MG63 (cell line): ENCODE results near the gene CHN1. TPM values are rescaled to one million over a fixed set of nuclear protein-coding genes. Genes with fewer than 3 reads are reported as not detected.

Experiments
- DNase-seq: peaks from one replicate; pipeline ENCODE4 v3.0.0-alpha.2; 2020
- H3K27me3 ChIP-seq: fragments of 250-450 bp; sonication (Bioruptor Pico); 2 replicates; pipeline ENCODE4 v1.5.1; 2020; ENCODE audit warnings: mild to moderate bottlenecking, moderate library complexity
- H3K36me3 ChIP-seq: fragments of 250-450 bp; sonication (Bioruptor Pico); 2 replicates; pipeline ENCODE4 v1.5.1; 2020; ENCODE audit warnings: mild to moderate bottlenecking, moderate library complexity
- H3K4me3 ChIP-seq: fragments of 250-450 bp; sonication (Bioruptor Pico); 2 replicates; pipeline ENCODE4 v1.5.1; 2020; ENCODE audit warnings: mild to moderate bottlenecking, moderate library complexity
- H3K9me3 ChIP-seq: fragments of 250-450 bp; sonication (Bioruptor Pico); 2 replicates; pipeline ENCODE4 v1.5.1; 2020; ENCODE audit warnings: mild to moderate bottlenecking, moderate library complexity
- total RNA-seq: library from RNA; depleted of rRNA; stranded (reverse); fragments of >200 nt; shearing (Covaris generic); gene quantifications from 2 replicates; pipeline ENCODE4 v1.2.3, GENCODE V29; 2014; ENCODE audit warnings: low replicate concordance

CHN1 gene
- total RNA-seq, 1 experiment from 2014 or later, result 6.4 TPM

- Histone ChIP-seq H3K27me3 (no peaks in the 10 kb centered on the region), H3K4me3 (no peak overlapping the region), H3K9me3 (no peaks in the 10 kb centered on the region), H3K36me3 (no peaks in the 10 kb centered on the region)
- DNase-seq, result no peak
Measured at GRCh38 chr2:174839662-174840061, 165.5 kb downstream of the CHN1 start.

DNA sequence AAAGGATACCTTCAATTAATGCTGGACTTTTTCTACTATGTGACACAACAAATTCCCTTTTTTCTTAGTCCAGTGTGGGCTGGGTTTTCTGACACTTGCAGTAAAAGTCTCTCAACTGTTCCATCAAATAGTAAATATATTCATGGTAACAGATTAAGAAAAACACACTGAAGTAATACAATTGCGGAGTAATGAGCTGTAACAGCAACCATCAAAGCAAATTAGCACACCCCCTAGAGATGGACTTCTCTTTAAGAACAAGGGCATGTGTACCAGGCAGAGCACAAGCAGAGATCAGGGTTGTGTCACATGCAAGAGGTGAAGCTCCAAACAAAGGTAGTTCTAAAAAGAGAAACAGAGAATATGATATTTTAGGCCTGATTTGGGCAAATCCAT lies 168.2 kb downstream of the CHN1 start:
- Histone ChIP-seq H3K4me3 (no peak overlapping the region), H3K36me3 (no peaks in the 10 kb centered on the region), H3K27me3 (no peaks in the 10 kb centered on the region), H3K9me3 (no peaks in the 10 kb centered on the region)
- no peak for DNase-seq

GRCh38 chr2:174836377-174836994 lies 168.7 kb downstream of the CHN1 start:
- no peaks in the 10 kb centered on the region for H3K36me3 ChIP-seq
- no peaks in the 10 kb centered on the region for H3K27me3 ChIP-seq
- no peak overlapping the region for H3K4me3 ChIP-seq
- DNase-seq, result peak; percentile 68
- H3K9me3 ChIP-seq, result no peaks in the 10 kb centered on the region

- H3K4me3 ChIP-seq, result no peak overlapping the region
- DNase-seq, result no peak
- H3K27me3 ChIP-seq, result no peaks in the 10 kb centered on the region
- H3K36me3 ChIP-seq, result no peaks in the 10 kb centered on the region
- H3K9me3 ChIP-seq, result no peaks in the 10 kb centered on the region
Measured at GRCh38 chr2:174835797-174836255, 169.4 kb downstream of the CHN1 start.

DNA sequence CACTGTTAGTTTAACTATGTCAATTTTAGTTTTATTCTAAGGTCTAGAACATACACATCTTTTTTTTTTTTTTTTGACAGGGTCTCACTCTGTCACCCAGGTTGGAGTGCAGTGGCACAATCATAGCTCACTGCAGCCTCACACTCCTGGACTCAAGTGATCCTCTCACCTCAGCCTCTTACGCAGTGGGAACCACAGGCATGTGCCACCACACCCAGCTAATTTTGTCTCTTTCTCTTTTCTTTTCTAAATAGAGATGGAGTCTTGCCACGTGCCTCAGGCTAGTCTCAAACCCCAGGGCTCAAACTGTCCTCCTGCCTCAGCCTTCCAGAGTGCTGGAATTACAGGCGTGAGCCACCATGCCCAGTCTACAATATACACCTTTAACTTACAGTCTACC lies 171.4 kb downstream of the CHN1 start:
- Histone ChIP-seq H3K36me3 (no peaks in the 10 kb centered on the region), H3K9me3 (no peaks in the 10 kb centered on the region), H3K27me3 (no peaks in the 10 kb centered on the region), H3K4me3 (no peak overlapping the region)
- no peak for DNase-seq

GRCh38 chr2:174830561-174830960 lies 174.6 kb downstream of the CHN1 start:
- H3K27me3 ChIP-seq, result no peaks in the 10 kb centered on the region
- no peaks in the 10 kb centered on the region for H3K9me3 ChIP-seq
- H3K4me3 ChIP-seq, result no peak overlapping the region
- DNase-seq, result no peak
- H3K36me3 ChIP-seq, result no peaks in the 10 kb centered on the region

- H3K9me3 ChIP-seq, result no peaks in the 10 kb centered on the region
- H3K4me3 ChIP-seq, result no peak overlapping the region
- no peaks in the 10 kb centered on the region for H3K36me3 ChIP-seq
- no peaks in the 10 kb centered on the region for H3K27me3 ChIP-seq
- no peak for DNase-seq
Measured at GRCh38 chr2:174829550-174829949, 175.6 kb downstream of the CHN1 start.

GRCh38 chr2:174827371-174828369 lies 177.5 kb downstream of the CHN1 start:
- H3K27me3 ChIP-seq, result no peaks in the 10 kb centered on the region
- H3K4me3 ChIP-seq, result no peak overlapping the region
- DNase-seq, result no peak
- no peaks in the 10 kb centered on the region for H3K36me3 ChIP-seq
- no peaks in the 10 kb centered on the region for H3K9me3 ChIP-seq

GRCh38 chr2:174826051-174826450 lies 179.1 kb downstream of the CHN1 start:
- no peak for DNase-seq
- Histone ChIP-seq H3K9me3 (no peaks in the 10 kb centered on the region), H3K36me3 (no peaks in the 10 kb centered on the region), H3K27me3 (no peaks in the 10 kb centered on the region), H3K4me3 (no peak overlapping the region)

- Histone ChIP-seq H3K27me3 (no peaks in the 10 kb centered on the region), H3K36me3 (no peaks in the 10 kb centered on the region), H3K4me3 (no peak overlapping the region), H3K9me3 (no peaks in the 10 kb centered on the region)
- no peak for DNase-seq
Measured at GRCh38 chr2:174824068-174824467, 181.1 kb downstream of the CHN1 start.

- no peak overlapping the region for H3K4me3 ChIP-seq
Measured at GRCh38 chr2:174821628-174822027, 183.6 kb downstream of the CHN1 start.

GRCh38 chr2:174820361-174820760 lies 184.8 kb downstream of the CHN1 start:
- Histone ChIP-seq H3K27me3 (no peaks in the 10 kb centered on the region), H3K9me3 (no peaks in the 10 kb centered on the region), H3K36me3 (no peaks in the 10 kb centered on the region), H3K4me3 (no peak overlapping the region)
- no peak for DNase-seq

More at GRCh38 chr2:174821628-174822027, 183.6 kb downstream of the CHN1 start:
- no peaks in the 10 kb centered on the region for H3K27me3 ChIP-seq
- H3K36me3 ChIP-seq, result no peaks in the 10 kb centered on the region
- no peak for DNase-seq
- H3K9me3 ChIP-seq, result no peaks in the 10 kb centered on the region

DNA sequence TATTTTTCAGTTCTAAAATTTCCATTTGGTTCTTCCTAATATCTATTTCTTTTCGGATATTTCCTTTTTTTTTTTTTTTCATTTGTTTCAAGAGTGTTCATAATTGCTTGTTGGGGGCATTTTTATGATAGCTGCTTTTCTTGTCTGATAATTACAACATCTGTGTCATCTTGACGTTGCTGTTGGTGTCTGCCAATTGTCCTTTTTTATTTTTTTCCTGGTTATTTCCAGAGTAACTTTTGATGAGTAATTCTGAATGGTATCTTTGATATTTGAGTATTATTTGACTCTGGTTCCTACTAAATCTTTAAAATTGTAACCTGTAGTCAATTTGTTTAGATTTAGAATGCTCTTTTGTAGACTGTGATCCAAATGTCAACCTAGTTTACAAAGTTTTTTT lies 189.7 kb downstream of the CHN1 start:
- Histone ChIP-seq H3K9me3 (no peaks in the 10 kb centered on the region), H3K4me3 (no peak overlapping the region), H3K36me3 (no peaks in the 10 kb centered on the region), H3K27me3 (no peaks in the 10 kb centered on the region)
- DNase-seq, result no peak

DNA sequence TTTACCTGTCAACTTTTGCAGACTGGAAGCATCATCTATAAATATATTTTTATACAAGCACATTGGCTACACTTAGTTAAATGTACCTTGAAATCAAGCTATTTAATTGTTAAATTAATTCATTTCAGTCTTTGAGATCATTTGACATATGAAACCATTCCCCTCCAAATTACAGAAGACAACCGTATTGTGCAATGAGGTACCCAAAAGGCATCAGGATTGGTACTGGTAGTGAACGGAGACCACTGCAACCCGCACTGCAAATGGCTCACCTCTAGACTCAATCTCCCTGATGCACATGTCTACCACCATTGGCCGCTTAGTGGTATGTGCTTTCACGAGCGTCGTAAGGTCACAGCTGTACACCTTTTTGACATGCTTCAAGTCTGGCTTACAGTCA lies 193.1 kb downstream of the CHN1 start:
- Histone ChIP-seq H3K9me3 (no peaks in the 10 kb centered on the region), H3K27me3 (no peaks in the 10 kb centered on the region), H3K36me3 (no peaks in the 10 kb centered on the region), H3K4me3 (no peak overlapping the region)
- no peak for DNase-seq

DNA sequence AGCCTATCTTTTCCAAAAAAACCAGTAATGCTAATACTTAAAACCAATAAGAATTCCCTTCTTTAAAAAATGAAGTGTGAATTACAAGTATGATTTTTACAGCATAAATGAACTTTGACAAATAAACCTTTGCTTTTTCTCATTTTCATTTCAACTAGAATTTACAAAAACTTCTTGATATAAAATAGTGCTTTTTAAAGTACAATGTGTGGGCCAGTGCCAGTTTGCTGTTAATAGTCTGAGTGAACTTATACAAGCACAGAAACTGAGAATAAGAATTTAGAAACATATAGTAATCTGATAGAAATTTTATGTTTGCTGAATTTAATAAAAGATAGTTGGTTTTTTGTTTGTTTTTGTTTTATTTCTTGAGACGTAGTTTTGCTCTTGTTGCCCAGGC lies 197.2 kb downstream of the CHN1 start:
- Histone ChIP-seq H3K36me3 (no peaks in the 10 kb centered on the region), H3K4me3 (no peak overlapping the region), H3K27me3 (no peaks in the 10 kb centered on the region), H3K9me3 (no peaks in the 10 kb centered on the region)
- DNase-seq, result no peak

DNA sequence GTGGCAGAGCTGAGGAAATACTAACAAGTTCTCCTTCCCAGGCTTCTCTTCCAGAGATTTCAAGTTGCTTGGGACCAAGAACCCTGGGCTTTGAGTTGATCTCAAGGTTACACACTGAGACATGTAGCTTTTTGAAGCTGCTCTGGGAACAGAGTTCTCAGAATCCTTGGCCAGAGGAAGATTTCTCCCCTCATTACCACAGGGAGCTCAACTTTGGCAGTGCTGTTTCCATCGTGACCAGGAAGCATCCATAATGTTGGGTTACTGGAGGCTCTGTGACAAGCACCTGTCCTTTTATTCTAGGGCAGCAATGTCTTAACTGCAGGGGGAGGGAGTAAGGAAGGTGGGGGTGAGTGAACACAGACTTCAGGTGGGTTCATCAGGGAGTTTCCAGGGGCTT lies 199.4 kb downstream of the CHN1 start:
- Histone ChIP-seq H3K36me3 (no peaks in the 10 kb centered on the region), H3K27me3 (no peaks in the 10 kb centered on the region), H3K9me3 (no peaks in the 10 kb centered on the region), H3K4me3 (no peak overlapping the region)
- no peak for DNase-seq

GRCh38 chr2:174802459-174802858 lies 202.7 kb downstream of the CHN1 start:
- H3K27me3 ChIP-seq, result no peaks in the 10 kb centered on the region
- no peaks in the 10 kb centered on the region for H3K9me3 ChIP-seq
- H3K4me3 ChIP-seq, result no peak overlapping the region
- no peaks in the 10 kb centered on the region for H3K36me3 ChIP-seq
- no peak for DNase-seq
